GM10847 (cell line): ENCODE results near the gene GANC.

Source experiments
- POLR2A ChIP-seq: IDR thresholded peaks from 2 replicates; pipeline ENCODE4 v1.6.1; 2011; ENCODE audit not compliant: insufficient read length; ENCODE audit errors: extremely low read depth

The GANC gene

GRCh38 chr15:42273900-42274701 lies 1.1 kb downstream of the GANC start:
- no peak for TF ChIP-seq POLR2A

- TF ChIP-seq POLR2A = no peak
These were observed 1.6 kb downstream of the GANC start for GRCh38 chr15:42274702-42274989.

- TF ChIP-seq POLR2A = no peak
These were observed 2.9 kb downstream of the GANC start for GRCh38 chr15:42275780-42276391.

GRCh38 chr15:42276762-42277161 lies 3.8 kb downstream of the GANC start:
- no peak for TF ChIP-seq POLR2A

- no peak for TF ChIP-seq POLR2A
These were observed 6.3 kb downstream of the GANC start for GRCh38 chr15:42279234-42279723.

- TF ChIP-seq POLR2A = no peak
These were observed 9.3 kb downstream of the GANC start for GRCh38 chr15:42282344-42282743.

GRCh38 chr15:42282926-42283325 lies 9.9 kb downstream of the GANC start:
- no peak for TF ChIP-seq POLR2A

GRCh38 chr15:42283671-42284070 lies 10.7 kb downstream of the GANC start:
- TF ChIP-seq POLR2A = no peak

GRCh38 chr15:42284551-42284950 lies 11.6 kb downstream of the GANC start:
- no peak for TF ChIP-seq POLR2A

GRCh38 chr15:42285034-42285433 lies 12.0 kb downstream of the GANC start:
- no peak for TF ChIP-seq POLR2A

- no peak for TF ChIP-seq POLR2A
These were observed 13.5 kb downstream of the GANC start for GRCh38 chr15:42286445-42287029.

- TF ChIP-seq POLR2A = no peak
These were observed 14.9 kb downstream of the GANC start for GRCh38 chr15:42287931-42288330.

GRCh38 chr15:42289166-42289565 lies 16.2 kb downstream of the GANC start:
- TF ChIP-seq POLR2A = no peak

GRCh38 chr15:42306681-42307080 lies 33.7 kb downstream of the GANC start:
- no peak for TF ChIP-seq POLR2A

- TF ChIP-seq POLR2A = no peak
These were observed 40.5 kb downstream of the GANC start for GRCh38 chr15:42313463-42313862.

- no peak for TF ChIP-seq POLR2A
These were observed 41.8 kb downstream of the GANC start for GRCh38 chr15:42314818-42315217.

GRCh38 chr15:42315521-42315920 lies 42.5 kb downstream of the GANC start:
- TF ChIP-seq POLR2A = no peak

GRCh38 chr15:42319206-42319605 lies 46.2 kb downstream of the GANC start:
- TF ChIP-seq POLR2A = no peak
